K562 (cell line): ENCODE measurements around the gene CD164L2. TPM values are rescaled to one million over a fixed set of nuclear protein-coding genes. Genes with fewer than 3 reads are reported as not detected.

Experiments
- KAT8 ChIP-seq: fragments of 450-650 bp; IDR thresholded peaks from 2 replicates; pipeline ENCODE4 v1.6.1; 2016; ENCODE audit warnings: low read depth, mild to moderate bottlenecking
- NFXL1 ChIP-seq: fragments of 450-650 bp; formaldehyde crosslinking; IDR thresholded peaks from 2 replicates; pipeline ENCODE4 v1.4.0; 2021; ENCODE audit warnings: mild to moderate bottlenecking
- RFX1 ChIP-seq: fragments of 450-650 bp; IDR thresholded peaks from 2 replicates; pipeline ENCODE4 v1.6.1; 2016; ENCODE audit warnings: mild to moderate bottlenecking, moderate library complexity
- SIX5 ChIP-seq, 2 experiments: IDR thresholded peaks; 2 replicates each; pipeline ENCODE4 v1.6.1; 2011; ENCODE audit warnings: low read length in 2 of 2, borderline replicate concordance in 1 of 2, low read depth in 1 of 2, mild to moderate bottlenecking in 1 of 2, moderate library complexity in 1 of 2; ENCODE audit not compliant: insufficient read depth in 1 of 2
- SRSF7 ChIP-seq: fragments of 200-400 bp; formaldehyde crosslinking; optimal IDR thresholded peaks from 2 replicates; pipeline ENCODE3; 2017; ENCODE audit warnings: mild to moderate bottlenecking, low read depth, low read length
- ZFPM2 ChIP-seq: fragments of 250-450 bp; sonication (Bioruptor Pico); IDR thresholded peaks from 2 replicates; pipeline ENCODE4 v1.5.1; 2022; ENCODE audit warnings: mild to moderate bottlenecking
- ZNF583 ChIP-seq: fragments of 250-450 bp; sonication (Bioruptor Pico); IDR thresholded peaks from 2 replicates; pipeline ENCODE4 v1.4.0; 2020
- ZNF695 ChIP-seq: fragments of 450-650 bp; formaldehyde crosslinking; IDR thresholded peaks from 2 replicates; pipeline ENCODE4 v1.4.0; 2020; ENCODE audit warnings: mild to moderate bottlenecking, moderate library complexity
- polyA plus RNA-seq, 8 experiments: library from polyadenylated mRNA; depleted of rRNA in 4 of 8; stranded (reverse) in 5 of 8; unstranded in 3 of 8; fragments of >200 nt; fragmentation: Nextera tagmentation in 2 of 8; fragmentation: Illumina TruSeq in 1 of 8; extraction: Ambion mirVana in 2 of 8; extraction: Trizol in 1 of 8; gene quantifications; 2 replicates each; pipeline versions ENCODE4 v1.2.1 to v1.2.3, GENCODE V29; 2011 to 2014; ENCODE audit warnings: inconsistent platforms in 1 of 8, missing spikeins in 1 of 8
- total RNA-seq, 7 experiments: library from RNA; depleted of rRNA in 6 of 7; stranded (reverse); fragments of >200 nt in 6 of 7; fragmentation: Illumina TruSeq in 2 of 7; extraction: Trizol in 2 of 7; gene quantifications; 2 replicates each; pipeline versions ENCODE4 v1.2.1 to v1.2.3, GENCODE V29; 2011 to 2021; ENCODE audit warnings: low replicate concordance in 1 of 7
- TF ChIP-seq, protein P1 (sequence below): fragments of 450-650 bp; IDR thresholded peaks from 2 replicates; pipeline ENCODE4 v1.6.1; 2018; ENCODE audit not compliant: partially characterized antibody
- TF ChIP-seq, protein P2 (sequence below): fragments of 450-650 bp; formaldehyde crosslinking; IDR thresholded peaks from 2 replicates; pipeline ENCODE4 v1.4.0; 2020; ENCODE audit warnings: mild to moderate bottlenecking
- TF ChIP-seq, protein P3 (sequence below): fragments of 250-450 bp; sonication (Bioruptor Pico); IDR thresholded peaks from 2 replicates; pipeline ENCODE4 v1.4.0; 2020
- TF ChIP-seq, protein P4 (sequence below): IDR thresholded peaks from 2 replicates; pipeline ENCODE4 v1.6.1; 2014; ENCODE audit warnings: antibody characterized with exemption
- TF ChIP-seq, protein P5 (sequence below): sonication (generic); formaldehyde crosslinking; IDR thresholded peaks from 2 replicates; pipeline ENCODE4 v1.8.1; 2022; ENCODE audit warnings: missing genetic modification reagents

CD164L2 gene
- total and polyA plus RNA-seq, 9 of the 15 experiments (the other 6 are each of a cell fraction or from before 2014, with no cell fraction given) = 0.08 to 0.92 (median 0.38) TPM; not detected in 1

DNA sequence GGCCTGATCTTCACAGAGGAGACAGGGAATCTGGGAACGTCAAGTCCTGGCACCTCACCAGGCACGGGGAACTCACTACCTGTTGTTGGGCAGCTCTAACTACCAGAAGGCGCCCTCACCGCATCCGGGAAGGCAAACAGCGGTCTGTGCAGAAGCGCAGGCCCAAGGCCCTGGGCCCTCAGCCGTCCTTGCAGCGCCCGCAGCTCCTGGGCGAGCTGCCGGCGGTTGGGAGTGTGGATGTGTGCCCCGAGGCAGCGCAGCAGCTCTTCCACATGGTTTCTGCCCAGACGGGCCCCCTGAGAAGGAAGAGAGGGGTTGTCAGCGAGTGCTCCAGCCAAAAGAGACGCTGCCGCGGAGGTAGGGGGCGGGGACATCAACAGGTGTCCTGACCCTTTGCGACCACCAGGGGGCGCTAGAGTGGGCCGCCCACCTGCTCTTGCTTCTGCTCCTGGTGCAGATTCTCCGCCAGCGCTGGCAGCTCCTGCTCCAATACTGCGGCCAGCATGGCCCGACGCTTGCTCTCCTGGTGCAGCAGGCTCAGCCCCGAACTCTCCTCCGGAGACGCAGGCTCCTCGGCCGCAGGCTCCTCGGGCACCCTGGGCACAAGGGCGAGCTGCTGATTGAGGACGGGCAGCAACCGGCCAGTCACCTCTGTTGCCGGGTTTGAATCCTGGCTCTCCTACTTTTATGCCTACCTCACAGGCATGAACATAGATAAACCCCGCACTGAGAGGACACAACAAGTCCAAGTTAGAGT is 25.7 kb downstream of the CD164L2 start (continued):
- TF ChIP-seq, protein P1, sequence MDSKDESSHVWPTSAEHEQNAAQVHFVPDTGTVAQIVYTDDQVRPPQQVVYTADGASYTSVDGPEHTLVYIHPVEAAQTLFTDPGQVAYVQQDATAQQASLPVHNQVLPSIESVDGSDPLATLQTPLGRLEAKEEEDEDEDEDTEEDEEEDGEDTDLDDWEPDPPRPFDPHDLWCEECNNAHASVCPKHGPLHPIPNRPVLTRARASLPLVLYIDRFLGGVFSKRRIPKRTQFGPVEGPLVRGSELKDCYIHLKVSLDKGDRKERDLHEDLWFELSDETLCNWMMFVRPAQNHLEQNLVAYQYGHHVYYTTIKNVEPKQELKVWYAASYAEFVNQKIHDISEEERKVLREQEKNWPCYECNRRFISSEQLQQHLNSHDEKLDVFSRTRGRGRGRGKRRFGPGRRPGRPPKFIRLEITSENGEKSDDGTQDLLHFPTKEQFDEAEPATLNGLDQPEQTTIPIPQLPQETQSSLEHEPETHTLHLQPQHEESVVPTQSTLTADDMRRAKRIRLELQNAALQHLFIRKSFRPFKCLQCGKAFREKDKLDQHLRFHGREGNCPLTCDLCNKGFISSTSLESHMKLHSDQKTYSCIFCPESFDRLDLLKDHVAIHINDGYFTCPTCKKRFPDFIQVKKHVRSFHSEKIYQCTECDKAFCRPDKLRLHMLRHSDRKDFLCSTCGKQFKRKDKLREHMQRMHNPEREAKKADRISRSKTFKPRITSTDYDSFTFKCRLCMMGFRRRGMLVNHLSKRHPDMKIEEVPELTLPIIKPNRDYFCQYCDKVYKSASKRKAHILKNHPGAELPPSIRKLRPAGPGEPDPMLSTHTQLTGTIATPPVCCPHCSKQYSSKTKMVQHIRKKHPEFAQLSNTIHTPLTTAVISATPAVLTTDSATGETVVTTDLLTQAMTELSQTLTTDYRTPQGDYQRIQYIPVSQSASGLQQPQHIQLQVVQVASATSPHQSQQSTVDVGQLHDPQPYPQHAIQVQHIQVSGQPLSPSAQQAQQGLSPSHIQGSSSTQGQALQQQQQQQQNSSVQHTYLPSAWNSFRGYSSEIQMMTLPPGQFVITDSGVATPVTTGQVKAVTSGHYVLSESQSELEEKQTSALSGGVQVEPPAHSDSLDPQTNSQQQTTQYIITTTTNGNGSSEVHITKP = no peak
- TF ChIP-seq RFX1 (no peak), SRSF7 (no peak), NFXL1 (CRISPR knock-in tag) (no peak), ZFPM2 (CRISPR knock-in tag) (no peak), ZNF695 (no peak), ZNF583 (CRISPR knock-in tag) (no peak), SIX5 (IDR thresholded peaks at IDR 0.05; ENCODE audit: borderline replicate concordance in 1 of 2, insufficient read depth in 1 of 2, low read depth in 1 of 2, low read length in 2 of 2) (no peak), KAT8 (no peak)
- TF ChIP-seq, protein P2, sequence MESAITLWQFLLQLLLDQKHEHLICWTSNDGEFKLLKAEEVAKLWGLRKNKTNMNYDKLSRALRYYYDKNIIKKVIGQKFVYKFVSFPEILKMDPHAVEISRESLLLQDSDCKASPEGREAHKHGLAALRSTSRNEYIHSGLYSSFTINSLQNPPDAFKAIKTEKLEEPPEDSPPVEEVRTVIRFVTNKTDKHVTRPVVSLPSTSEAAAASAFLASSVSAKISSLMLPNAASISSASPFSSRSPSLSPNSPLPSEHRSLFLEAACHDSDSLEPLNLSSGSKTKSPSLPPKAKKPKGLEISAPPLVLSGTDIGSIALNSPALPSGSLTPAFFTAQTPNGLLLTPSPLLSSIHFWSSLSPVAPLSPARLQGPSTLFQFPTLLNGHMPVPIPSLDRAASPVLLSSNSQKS = no peak
- TF ChIP-seq, protein P3, sequence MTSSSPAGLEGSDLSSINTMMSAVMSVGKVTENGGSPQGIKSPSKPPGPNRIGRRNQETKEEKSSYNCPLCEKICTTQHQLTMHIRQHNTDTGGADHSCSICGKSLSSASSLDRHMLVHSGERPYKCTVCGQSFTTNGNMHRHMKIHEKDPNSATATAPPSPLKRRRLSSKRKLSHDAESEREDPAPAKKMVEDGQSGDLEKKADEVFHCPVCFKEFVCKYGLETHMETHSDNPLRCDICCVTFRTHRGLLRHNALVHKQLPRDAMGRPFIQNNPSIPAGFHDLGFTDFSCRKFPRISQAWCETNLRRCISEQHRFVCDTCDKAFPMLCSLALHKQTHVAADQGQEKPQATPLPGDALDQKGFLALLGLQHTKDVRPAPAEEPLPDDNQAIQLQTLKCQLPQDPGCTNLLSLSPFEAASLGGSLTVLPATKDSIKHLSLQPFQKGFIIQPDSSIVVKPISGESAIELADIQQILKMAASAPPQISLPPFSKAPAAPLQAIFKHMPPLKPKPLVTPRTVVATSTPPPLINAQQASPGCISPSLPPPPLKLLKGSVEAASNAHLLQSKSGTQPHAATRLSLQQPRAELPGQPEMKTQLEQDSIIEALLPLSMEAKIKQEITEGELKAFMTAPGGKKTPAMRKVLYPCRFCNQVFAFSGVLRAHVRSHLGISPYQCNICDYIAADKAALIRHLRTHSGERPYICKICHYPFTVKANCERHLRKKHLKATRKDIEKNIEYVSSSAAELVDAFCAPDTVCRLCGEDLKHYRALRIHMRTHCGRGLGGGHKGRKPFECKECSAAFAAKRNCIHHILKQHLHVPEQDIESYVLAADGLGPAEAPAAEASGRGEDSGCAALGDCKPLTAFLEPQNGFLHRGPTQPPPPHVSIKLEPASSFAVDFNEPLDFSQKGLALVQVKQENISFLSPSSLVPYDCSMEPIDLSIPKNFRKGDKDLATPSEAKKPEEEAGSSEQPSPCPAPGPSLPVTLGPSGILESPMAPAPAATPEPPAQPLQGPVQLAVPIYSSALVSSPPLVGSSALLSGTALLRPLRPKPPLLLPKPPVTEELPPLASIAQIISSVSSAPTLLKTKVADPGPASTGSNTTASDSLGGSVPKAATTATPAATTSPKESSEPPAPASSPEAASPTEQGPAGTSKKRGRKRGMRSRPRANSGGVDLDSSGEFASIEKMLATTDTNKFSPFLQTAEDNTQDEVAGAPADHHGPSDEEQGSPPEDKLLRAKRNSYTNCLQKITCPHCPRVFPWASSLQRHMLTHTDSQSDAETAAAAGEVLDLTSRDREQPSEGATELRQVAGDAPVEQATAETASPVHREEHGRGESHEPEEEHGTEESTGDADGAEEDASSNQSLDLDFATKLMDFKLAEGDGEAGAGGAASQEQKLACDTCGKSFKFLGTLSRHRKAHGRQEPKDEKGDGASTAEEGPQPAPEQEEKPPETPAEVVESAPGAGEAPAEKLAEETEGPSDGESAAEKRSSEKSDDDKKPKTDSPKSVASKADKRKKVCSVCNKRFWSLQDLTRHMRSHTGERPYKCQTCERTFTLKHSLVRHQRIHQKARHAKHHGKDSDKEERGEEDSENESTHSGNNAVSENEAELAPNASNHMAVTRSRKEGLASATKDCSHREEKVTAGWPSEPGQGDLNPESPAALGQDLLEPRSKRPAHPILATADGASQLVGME (CRISPR knock-in tag) = no peak
- TF ChIP-seq, protein P4, sequence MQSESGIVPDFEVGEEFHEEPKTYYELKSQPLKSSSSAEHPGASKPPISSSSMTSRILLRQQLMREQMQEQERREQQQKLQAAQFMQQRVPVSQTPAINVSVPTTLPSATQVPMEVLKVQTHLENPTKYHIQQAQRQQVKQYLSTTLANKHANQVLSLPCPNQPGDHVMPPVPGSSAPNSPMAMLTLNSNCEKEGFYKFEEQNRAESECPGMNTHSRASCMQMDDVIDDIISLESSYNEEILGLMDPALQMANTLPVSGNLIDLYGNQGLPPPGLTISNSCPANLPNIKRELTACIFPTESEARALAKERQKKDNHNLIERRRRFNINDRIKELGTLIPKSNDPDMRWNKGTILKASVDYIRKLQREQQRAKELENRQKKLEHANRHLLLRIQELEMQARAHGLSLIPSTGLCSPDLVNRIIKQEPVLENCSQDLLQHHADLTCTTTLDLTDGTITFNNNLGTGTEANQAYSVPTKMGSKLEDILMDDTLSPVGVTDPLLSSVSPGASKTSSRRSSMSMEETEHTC = no peak
- TF ChIP-seq, protein P5, sequence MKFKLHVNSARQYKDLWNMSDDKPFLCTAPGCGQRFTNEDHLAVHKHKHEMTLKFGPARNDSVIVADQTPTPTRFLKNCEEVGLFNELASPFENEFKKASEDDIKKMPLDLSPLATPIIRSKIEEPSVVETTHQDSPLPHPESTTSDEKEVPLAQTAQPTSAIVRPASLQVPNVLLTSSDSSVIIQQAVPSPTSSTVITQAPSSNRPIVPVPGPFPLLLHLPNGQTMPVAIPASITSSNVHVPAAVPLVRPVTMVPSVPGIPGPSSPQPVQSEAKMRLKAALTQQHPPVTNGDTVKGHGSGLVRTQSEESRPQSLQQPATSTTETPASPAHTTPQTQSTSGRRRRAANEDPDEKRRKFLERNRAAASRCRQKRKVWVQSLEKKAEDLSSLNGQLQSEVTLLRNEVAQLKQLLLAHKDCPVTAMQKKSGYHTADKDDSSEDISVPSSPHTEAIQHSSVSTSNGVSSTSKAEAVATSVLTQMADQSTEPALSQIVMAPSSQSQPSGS (CRISPR knock-in tag) = 0 out of 2 replicates have a peak, but pooled peaks have one; percentile 52
